SHP77 (cell line): Measurements from ENCODE around the gene HSFX1.
A peak's percentile ranks its signal among the peaks of the same experiment; 100 is the strongest.
"Not testable (repeated sequence)": the region's sequence is repeated elsewhere in the genome, so short reads cannot be mapped to it uniquely, and the experiment has no call there.

ENCODE experiments used
- DNase-seq, 2 experiments: peaks; one replicate each; lab custom pipeline; 2025; lab: John Stamatoyannopoulos, UW

Gene HSFX1, protein sequence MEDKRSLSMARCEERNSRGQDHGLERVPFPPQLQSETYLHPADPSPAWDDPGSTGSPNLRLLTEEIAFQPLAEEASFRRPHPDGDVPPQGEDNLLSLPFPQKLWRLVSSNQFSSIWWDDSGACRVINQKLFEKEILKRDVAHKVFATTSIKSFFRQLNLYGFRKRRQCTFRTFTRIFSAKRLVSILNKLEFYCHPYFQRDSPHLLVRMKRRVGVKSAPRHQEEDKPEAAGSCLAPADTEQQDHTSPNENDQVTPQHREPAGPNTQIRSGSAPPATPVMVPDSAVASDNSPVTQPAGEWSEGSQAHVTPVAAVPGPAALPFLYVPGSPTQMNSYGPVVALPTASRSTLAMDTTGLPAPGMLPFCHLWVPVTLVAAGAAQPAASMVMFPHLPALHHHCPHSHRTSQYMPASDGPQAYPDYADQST

DNA sequence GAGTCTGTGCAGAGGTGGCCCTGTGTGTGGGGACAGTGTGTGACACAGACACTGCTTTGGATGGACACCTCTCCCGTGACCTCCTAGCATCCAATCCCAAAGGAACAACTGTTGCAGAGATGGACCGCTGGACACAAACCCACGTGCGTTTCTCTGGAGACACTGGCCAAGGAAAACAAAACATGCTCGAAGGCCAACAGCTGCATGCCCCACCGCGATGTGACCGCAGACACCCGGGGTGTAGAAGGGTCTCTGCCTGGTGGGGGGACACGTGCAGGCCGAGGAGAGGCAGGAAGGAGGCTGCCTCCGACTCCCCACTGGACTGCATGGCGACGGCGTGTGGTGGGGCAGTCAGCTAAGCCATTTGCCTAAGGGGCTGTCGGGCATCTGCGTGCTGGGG, at the start of gene HSFX1:
TSS of gene HSFX1 (plus strand) at position 301 of the 400 bp plus-strand sequence. CDS start 614 bp downstream, outside the sequence.
- not testable (repeated sequence) for DNase-seq

DNA sequence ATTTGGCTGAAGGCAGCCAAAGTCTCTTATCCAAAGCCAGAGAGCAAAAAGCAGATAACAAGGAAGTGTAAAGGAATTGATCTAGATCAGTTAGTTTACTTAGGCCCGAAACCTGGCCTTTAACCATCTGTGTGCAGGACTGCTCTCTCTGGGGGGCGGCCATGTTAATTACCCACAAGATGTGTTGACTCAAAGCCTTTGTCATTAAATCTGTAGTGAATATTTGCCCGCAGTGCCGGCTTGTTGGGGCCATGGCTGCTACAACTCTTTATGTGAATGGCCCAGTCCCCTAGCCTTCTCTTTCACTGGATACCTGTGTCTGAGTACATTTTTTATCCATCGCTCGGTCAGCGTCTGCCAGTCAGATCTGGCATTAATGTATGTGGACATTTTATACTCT, 46.6 kb upstream of the HSFX1 start:
- not testable (repeated sequence) for DNase-seq

DNA sequence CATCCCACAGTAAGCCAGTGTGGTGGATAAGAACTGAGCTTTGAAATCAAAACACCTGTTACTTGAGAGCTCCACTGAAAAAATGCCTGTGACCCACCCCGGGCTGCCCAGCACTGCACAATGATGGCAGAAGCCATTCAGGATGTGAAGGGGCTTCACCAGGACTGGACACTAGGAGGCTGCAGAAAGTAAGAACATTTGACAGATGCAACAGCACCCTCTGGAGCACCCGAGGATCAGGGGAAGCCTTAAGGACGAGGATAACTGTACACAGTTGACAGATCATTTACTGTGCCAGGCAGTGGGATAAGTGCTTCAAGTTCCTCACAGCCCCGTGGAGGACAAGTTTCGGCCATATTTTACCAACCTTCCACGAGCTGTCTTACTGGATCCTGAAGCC, 31.6 kb upstream of the HSFX1 start:
- not testable (repeated sequence) for DNase-seq

DNA sequence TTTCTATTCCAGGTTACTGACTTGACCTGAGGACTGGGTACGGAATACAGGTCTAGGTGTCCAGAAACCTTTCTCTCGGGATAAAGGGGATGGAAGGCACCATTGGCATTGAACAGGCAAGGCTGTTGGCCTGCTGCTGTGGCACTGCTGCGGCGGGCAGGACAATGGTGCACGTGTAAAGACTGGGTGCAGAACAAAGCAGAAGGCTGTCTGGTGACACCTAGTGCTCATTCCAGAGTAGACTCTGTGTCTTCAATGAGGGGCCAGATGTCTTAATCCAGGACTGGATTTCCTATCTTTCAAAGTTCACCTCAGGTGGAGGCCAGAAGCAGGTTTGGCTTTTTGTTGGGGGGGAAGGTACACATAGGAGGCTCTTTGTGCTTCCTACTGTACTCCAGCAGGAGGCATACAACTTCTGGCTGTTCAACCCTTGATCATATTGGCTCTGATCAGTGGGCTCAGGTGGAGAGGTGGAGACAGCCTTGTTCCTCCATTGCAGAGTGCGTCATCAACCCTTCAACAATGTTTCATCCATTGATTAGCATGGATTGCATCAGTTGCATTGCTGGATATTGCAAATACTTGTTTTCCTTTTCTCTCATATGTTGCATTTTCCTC, 27.4 kb upstream of the HSFX1 start:
- not testable (repeated sequence) for DNase-seq

DNA sequence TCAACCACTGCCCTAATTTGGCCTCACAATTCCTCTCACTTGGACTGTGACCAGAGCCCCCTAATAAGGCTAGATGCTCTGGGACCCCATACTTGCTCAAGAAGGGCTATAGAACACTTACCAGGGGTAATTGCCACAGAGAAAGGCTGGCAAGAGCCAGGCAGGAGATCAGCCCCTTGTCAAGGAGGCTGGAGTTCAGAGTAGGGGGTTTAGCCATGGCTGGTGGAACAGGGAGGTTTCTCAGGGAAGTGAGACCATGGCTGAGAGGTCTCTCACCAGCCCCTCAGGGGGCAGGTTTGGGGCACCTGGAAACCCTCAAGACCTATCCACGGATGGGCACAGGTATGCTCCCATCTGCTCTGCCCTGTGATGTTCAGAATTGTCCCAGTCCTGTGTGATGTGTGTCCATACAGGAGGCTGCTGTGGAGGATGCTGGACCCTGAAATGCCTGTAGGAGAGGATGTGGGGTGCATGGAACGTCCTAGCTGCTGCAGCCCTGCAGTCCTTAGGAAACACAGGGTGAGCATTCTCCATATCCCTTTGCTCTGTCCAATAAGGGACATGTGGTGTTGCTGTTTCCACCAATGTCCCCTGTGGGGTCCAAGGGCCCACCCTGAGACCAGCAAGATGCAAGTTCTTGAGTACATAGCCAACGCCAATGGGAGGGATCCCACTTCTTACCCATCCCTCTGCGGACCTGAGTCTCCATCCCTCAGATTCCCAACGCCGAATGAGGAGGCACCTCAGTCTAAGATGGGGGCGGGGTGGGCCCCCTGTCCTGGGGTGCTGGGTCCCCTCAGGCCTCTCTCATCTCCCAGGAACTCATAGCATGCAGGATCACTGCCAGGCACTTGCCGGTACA, 16.4 kb upstream of the HSFX1 start:
- no peak for DNase-seq

DNA sequence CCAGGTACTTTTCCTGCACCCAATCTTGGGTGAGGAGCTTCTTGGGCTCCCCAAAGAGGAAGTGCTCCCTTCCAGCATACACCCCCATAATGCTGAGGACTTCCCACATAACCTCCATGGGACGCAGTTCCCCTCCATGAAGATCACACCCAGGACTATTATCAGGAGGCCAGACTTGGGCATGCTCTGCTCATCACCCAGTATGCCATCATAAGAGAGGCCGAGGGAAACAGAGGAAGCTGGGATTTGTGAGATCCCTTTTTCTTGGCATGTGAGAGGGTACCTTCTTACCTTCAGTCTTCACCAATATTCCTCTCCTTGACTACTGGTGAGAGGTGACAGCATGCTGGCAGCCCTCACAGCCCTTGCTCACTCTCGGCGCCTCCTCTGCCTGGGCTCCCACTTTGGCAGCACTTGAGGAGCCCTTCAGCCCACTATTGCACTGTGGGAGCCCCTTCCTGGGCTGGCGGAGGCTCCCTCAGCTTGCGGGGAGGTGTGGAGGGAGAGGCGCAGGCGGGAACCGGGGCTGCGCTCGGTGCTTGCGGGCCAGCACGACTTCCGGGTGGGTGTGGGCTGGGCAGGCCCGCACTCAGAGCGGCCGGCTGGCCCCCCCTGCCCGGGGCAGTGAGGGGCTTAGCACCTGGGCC, 15.7 kb upstream of the HSFX1 start:
- DNase-seq, result no peak

DNA sequence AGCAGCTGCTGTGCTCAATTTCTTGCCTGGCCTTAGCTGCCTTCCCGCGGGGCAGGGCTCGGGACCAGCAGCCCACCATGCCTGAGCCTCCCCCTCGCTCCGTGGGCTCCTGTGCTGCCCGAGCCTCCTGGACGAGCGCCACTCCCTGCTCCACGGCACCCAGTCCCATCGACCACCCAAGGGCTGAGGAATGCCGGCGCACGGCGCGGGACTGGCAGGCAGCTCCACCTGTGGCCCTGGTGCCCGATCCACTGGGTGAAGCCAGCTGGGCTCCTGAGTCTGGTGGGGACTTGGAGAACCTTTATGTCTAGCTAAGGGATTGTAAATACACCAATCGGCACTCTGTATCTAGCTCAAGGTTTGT, 15.2 kb upstream of the HSFX1 start:
- DNase-seq, result not testable (repeated sequence)

DNA sequence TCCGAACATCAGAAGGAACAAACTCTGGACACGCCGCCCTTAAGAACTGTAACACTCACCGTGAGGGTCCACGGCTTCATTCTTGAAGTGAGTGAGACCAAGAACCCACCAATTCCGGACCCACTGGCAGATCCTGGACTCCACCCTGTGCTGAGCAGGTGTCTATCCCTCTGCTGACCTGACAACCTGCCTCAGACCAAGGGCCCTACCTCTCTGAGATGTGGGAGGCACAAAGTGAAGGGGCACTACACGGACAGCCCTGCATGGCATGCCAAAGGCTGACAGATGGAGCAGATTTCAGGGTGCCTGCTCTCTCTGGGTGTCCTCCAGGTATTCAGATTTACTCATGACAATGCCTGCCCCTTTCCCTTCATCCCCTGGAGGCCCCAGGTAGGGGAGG, 14.0 kb upstream of the HSFX1 start:
- no peak for DNase-seq

DNA sequence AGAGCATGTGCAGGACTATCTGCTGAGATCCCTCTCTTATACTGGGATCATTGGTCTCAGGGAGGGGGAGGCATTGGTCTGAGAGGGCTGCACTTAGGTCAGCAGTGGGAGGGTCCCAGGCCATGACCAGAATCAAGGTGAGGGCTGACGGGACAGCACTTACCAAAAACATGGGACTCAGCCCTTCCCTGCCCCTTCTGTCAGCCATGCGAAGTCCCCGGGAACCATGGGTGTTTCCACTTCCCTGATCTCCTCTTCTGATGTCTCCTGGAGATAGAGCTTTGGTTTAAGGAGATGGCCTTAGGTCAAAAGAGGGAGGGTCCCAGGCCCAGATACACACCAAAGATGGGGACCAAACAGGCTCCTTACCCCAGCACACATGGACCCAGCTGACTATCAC, 12.9 kb upstream of the HSFX1 start:
- DNase-seq, result no peak

DNA sequence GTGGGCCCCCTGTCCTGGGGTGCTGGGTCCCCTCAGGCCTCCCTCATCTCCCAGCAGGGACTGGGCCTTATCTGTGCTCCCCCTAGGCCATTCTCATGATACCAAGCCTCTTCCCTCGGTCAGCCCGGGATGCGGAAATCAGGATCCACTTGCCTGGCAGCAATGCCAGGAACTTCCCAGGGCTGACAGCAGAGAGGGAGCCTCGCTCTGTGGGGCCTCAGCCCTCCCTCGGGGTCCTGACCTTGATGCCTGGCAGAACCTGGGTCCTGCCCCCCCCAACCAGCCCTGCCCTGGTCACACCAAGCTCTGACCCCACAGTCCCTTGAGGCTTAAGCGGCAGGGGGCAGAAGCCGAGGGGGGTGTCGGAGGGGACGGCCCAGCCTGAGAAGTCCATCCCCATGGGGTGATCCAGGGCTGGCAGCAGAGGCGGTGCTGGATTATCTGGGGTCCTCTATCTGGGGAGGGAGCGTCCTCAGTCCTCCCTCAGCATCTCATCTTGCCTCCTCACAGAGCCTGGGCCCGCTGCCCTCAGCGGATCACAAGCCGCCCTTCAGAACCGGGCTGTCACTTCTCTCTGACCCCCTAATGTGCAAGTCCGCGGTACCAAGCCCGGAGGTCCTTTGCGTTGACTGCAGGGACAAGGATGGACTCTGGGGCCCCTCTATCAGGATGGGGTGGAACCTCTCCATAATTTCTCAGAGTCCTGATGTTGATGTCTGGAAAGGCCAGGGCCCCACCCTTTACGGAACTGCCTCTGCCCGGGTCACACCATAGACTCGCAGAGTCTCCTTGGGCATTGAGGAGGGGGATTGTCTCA, 11.8 kb upstream of the HSFX1 start:
- not testable (repeated sequence) for DNase-seq

DNA sequence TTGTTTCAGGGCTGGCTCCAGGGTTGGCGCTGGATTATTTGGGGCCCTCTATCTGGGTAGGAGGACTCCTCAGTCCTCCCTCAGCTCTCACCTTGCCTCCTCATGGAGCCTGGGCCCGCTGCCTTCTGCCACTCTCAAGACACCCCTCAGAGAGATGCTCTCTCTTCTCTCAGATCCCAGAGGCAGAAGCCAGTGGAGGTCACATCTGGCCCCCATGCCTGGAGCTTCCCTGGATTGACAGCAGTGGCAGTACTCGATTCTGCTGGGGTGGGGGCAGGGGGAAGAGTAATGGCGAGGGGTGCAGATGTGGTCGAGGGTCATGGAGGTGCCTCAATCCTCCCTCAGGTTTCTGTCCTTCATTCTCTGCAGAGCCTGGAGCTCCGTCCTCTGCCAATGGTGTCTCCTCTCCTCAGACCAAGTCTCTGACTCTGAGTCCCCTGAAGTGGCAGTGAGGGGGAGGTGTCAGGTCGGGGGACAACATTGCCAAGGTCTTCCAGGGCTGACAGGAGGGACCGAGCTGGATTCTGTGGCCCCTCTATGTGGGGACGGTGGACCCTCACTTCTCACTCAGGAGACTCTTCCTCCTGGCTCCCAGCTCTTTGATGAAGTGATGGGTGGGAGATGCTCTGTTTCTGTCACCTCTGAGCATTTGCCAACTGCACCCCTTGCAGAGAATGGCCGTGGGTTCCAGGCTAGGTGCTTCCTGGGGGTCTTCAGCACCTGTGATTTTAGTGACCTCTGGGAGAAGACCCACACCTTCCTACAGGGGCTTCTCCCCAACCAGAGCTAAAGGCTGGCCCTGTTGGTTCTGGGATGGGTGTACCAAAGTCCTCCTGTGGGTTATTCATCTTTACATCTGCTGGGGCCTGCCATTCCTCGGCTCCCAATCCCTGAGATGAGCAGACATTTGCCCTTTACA, 10.9 kb upstream of the HSFX1 start:
- no peak for DNase-seq

DNA sequence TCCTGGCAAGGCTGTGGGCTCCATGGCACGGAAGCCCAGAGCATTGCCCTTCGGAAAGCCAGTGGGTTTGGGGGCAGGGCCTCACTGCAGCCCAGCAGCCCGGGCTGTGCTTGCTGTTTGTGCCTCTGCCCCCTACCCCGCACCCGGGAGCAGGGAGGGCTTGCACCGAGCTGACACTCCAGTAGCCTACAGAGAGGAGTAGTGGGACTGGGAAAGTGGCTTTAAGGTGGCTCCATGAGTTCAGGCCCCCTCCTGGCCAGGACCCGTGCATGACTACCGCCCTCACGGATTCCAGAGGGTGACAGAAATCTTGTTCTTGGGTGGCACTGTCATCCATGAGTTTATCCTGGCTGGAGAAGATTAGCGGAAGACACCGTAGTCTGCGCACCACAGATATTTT, 3.5 kb upstream of the HSFX1 start:
- DNase-seq, result not testable (repeated sequence)

DNA sequence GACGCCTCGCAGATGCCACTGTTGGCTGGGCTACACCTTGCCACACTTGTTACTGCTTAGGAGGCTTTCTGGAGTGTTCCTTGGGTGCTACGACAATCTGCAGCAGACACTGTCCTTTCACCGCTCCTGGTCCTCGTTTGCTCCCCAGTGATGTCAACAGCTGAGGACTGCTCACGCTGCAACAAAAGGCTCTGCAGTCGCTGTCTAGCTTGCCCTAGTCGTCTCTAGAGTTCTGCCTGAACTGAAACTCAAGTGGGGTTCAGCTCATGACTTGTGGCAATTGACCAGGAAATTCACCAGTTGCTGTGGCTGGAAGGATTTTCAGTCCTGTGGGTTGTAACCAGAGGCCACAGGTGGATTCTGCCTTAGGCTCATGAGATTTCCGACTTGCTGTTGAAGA, 842 bp upstream of the HSFX1 start:
- DNase-seq, result not testable (repeated sequence)

DNA sequence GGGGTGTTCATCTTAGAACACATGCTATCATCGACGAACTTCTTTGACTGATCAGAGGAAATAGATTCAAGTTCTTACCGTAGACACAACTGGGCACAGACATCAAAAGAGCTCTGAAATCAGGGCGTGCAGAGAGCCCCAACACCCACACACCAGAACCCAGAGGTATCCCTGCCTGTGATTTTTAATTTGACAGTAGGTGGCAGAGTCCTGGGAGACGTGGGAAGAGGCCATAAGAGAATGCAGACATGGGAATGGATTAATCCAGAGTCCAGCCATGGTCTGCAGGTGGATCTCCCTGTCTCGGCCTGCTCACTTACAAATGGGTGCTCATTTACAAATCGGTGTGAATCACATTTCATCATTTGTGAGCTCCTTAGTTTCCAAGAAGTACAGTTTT, 4.1 kb downstream of the HSFX1 start:
- DNase-seq, result not testable (repeated sequence)

DNA sequence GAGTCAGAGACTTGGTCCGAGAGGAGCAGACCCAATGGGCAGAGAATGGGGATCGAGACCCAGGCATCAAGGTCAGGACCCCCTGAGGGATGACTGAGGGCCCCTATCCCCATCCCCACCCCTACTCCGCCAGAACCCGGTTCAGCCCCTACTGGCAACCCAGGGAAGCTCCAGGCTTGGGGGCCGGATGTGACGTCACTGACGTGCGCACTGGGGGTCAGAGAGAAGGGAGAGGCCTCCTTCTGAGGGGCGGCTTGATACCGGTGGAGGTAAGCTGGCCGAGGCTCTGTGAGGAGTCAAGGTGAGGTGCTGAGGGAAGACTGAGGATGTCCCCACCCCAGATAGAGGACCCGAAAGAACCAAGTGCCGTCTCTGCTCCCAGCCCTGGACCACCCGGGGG, 7.9 kb downstream of the HSFX1 start, which contains the start of gene MAGEA9:
TSS of gene MAGEA9 (plus strand) at position 204 of the 400 bp plus-strand sequence. CDS start 4,281 bp downstream, outside the sequence.
- not testable (repeated sequence) for DNase-seq

DNA sequence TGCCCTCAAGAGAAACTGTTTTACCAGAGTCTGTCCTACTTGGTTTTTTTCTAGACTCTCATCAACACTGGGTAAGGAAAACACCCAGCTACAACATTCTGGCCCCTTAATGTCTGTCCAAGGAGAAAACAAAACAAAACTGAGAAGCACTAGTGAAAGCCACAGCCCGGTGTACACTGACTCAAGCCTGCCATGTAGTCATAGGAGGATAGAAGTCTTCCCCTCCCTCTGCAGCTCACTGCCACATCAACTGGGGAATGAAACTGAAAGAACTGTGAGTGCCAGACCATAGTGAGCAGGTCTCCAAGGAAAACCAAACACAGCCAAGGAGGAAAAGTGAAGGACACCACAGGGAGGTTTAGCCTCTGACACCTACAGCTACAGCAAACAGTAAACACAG, 21.7 kb downstream of the HSFX1 start:
- not testable (repeated sequence) for DNase-seq

DNA sequence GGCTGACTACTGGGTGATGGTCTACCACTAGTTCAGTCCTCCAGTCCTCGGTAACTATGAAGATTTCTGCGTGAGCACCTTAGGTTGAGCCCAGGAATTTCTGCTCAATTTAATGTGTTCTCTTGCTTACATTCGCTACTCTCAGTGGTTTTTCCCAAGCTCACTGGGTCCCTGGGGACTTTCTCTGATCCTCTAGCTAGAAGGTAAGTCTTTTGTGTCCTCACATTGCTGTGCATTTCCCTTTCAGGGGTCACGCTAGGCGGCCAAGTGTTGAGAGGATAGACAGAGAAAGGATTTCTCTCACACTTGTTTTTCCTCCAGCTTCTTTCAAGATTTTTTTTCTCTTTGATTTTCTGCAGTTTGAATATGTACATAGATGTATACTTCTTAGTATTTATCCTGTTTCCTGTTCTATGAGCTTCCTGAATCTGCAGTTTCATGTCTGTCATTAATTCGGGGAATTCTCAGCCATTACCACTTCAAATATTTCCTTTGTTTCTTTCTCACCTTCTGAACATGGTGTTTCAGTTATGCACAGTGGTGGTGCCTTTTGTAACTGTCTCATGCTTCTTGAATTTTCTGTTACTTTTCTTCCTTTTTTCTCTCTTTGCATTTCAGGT, 25.3 kb downstream of the HSFX1 start:
- no peak for DNase-seq

DNA sequence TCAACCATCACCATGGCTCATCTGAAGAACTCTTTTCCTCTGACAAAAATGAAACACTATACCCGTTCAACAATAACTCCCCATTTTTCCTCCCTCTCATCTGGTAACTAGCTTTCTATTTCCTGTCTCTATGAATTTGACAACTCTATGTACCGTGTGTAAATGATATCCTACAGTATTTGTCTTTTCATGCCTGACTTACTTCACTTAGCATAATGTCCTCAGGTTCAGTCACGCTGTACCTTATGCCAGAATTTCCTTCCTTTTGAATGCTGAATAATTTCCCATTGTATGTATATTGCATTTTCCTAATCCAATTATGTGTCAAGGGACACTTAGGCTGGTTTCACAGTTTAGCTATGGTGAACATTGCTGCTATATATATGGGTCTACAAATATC, 26.1 kb downstream of the HSFX1 start:
- peak; percentile 3 to 4 for DNase-seq

DNA sequence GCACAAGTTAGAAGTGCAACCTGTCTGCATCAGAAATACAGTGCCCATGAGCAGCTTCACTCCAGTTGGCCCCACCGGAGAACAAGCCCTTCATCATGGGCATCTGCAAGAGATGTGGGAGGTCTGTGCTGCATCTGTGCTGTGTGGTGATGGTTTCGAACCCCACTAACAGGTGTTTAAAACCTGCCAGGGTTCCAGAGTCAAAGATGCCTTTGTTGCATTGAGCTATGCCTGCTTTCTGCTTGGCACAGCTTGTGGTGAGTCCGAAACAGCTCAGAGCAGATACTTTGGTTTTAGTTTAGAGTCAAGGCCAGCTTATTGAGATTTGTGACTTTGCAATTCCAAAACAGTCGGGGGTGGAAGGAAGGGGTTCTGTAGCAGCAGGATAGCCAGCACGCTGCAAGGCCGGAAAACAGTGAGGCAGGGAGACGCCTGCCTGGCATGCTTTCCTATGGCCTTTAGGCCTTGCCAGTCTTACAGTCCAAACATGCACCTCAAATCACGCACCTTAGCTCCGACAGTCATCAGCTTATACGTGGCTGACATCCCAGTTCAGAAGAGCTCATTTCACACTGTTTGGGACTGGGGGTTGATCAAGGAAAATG, 29.7 kb downstream of the HSFX1 start:
- DNase-seq, result no peak
